GM19099 (cell line): Measurements from ENCODE around the gene CRYGS.
A peak's percentile ranks its signal among the peaks of the same experiment; 100 is the strongest.

ENCODE experiments used
- POLR2A ChIP-seq: IDR thresholded peaks from 3 replicates; pipeline ENCODE4 v1.6.1; 2011; ENCODE audit warnings: low read depth; ENCODE audit not compliant: insufficient read length; ENCODE audit errors: extremely low read depth

The CRYGS gene

DNA sequence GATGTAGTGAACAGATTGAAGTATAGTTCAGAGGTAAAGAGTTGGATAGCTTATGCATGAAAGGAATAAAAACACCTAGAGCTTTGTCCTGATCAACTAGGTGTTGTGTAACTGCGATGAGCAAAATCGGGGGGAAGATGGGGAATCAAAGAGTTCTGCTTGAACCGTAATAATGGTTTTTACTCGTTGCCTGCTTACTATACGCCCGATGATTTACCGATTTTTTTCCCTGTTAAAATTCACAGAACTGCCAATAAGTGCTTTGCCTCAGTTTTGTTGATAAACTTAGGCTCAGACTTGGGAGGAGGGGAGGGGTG, 25.6 kb upstream of the CRYGS start:
- no peak for TF ChIP-seq POLR2A

DNA sequence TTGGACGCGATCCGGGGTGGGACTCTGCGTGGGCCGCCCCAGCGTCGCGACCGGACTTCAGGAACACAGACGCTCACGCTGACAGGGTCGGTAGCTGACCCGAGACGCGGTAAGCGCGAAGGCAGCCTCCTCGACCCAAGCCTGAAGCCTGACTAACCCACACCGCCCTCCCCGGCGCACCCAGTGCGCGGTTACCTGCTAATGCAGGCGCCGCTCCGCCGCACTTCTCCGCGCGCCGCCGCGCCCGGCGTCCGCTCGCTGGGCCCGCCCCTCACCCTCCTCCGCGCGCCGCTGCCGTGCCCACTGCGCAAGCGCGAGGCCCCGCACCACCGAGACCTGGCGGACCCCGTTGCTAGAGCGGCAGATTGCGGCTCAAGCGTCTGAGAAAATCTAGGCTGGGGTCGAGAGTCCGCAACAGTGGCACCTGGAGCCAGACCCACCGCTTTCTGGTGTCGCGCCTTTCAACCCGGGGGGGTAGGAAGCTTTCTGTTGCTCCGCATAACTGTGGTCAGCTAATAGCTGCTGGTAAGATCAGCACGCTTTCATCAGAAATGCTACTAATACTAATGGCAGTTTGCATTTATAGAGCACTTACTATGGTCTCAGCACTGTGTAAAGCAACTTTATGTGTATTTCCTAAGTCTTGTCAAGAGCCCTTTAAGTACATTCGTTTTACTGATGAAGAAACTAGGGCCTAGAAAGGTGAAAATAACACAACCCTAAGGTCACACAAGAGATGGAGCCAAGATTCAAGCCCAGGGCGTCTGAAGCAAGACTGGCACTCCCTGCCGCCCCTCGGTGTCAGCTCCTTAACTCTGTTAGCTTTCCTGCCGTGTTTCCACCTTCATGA, 23.1 kb upstream of the CRYGS start, which contains the start of gene TBCCD1:
Gene TBCCD1 (minus strand): TSS at position 268 of the 850 bp plus-strand sequence. CDS start 3,010 bp downstream, outside the sequence.
- peak; percentile 98 for TF ChIP-seq POLR2A

DNA sequence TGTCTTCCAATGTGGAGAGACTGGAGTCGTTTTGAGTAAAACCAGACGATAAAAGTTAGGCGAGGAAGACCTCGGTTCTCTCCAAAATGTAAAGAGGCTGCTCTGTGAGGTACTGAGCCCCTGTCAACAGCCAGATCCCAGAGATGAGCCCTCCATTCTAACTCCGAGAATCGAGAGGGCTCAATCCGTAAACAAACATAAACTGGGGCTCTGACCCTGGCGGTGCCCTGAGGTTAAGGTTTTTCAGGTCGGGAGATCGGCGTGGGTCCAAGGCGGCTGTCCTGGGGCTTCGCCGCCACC, 22.5 kb upstream of the CRYGS start:
- no peak for TF ChIP-seq POLR2A

DNA sequence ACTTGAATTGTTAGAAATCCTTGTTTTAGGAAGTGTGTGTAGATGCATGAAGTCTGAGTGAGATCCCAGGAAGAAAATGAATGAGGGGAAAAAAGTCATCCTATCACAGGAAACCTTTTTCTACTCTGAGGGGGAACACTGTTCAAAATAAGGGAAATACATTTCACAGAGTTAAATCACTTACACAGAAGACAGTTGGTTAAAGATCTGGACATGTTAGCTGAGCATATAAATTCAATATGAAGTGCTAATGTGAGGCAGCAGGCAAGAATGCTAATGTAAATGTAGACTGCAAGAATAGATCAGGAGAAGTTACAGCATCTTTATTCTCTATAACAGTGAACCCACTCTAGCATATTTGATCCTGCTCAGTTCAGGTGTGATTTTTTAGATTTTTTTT, 20.4 kb upstream of the CRYGS start:
- no peak for TF ChIP-seq POLR2A

DNA sequence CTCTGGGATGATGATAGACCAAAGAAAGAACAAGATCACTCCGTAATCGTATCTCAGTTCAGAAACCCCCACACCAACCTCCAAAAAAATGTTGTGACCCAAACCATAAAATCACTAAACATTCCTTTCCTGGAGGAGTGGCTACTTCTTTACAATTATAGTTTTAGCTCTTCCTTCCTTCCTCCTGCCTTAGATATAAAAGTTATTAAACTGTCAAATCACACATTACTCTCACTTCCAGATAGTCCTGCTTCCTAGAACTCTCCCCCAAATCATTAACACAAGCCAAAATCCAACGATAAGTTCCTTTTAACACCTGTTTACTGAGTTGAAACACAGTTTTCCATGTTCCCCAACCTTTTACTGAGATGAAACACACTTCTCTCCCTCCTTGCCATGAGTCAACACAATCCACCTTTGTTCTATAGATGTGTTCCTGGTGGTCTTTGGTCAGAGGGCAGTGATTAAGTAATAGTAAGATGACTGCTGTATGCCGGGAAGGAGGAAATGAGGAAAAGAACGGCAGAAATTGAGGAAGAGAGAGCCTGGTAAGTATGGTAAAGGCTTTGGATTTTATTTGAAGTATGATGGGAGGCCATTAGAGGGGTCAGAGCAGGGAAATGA, 8.3 kb upstream of the CRYGS start:
- no peak for TF ChIP-seq POLR2A

DNA sequence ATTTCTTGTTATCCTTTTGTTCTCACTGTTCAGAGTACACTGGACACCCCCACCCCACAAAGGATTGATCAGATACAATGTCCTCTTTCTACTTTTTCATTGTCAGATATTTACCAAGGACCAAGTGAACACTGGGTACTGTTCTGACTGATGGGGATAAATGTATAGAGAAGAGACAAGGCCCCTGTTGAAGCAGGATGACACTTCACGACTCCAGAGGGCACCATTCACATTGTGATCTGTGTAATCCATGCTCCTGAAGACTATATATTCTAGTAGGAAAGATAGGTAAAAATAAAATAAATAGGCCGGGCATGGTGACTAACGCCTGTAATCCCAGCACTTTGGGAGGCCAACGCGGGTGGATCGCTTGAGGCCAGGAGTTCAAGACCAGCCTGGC, 7.2 kb upstream of the CRYGS start:
- TF ChIP-seq POLR2A, result no peak

GRCh38 chr3:186549497-186549896, 5.3 kb upstream of the CRYGS start:
- TF ChIP-seq POLR2A, result no peak

DNA sequence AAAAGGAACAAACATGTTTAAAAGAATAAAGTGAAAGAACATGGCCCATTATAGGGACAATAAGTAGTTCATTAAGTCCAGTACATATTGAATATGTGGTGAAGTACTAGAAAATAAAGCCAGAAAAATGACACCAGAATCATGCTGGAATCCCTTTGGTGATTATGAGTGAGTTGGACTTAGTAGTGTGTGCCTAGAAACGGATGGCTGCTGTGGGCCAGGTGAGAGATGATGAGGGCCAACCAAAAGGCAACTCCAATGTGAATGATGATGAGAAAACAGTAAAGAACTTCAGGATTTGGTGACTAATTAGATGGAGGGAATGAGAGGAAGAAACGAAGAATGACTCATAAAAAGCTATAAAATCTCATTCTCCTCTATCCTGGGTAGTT, 3.3 kb downstream of the CRYGS start:
- no peak for TF ChIP-seq POLR2A

- TF ChIP-seq POLR2A, result no peak
Observed at GRCh38 chr3:186540221-186540834, 3.9 kb downstream of the CRYGS start.

- TF ChIP-seq POLR2A, result no peak
Observed at GRCh38 chr3:186538779-186539178, 5.4 kb downstream of the CRYGS start.

DNA sequence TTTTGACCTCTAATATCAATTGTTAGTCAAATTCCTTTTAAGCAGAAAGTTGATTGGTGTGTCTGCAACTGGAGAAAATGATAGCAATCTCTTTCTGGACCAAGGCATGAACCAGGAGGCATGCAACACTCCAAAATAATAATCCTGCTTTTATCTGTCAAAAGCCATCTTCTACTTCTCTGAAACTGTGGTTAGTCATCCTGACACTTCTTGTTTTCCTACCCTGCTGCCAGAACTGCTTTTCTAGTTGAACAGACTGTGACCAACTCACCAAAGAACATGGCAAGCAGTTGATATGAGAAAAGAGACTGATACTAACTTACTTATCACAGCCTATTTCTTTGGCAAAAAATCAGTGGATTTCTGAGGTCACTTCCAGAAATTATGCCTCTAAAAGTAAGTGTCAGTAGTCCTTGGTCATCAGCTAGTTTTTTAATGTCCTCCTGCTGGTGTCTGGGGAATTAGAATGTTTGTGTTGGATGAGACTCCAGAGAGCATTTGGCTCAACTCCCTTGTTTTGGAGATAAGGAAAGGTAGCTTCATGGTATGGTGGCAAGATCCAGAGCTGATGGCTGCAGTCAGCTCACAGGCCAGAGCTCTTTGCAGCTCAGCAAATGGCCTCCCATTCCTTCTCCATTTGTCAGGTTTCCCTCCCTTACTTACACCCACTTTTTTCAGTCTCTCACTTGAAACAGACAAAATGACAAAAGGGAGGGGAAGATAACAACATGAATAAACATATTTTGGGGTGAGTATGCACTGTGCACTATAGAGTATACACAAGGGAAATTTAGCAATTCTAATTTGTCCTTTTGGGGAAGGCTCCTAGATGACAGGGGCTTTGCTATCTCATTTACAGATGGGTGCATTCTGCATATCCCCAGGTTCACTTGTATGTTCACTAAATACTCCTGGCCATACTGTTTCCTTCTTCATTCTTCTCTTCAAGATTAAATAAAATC, 7.0 kb downstream of the CRYGS start:
- no peak for TF ChIP-seq POLR2A

GRCh38 chr3:186534113-186534669, 10.0 kb downstream of the CRYGS start:
- TF ChIP-seq POLR2A, result no peak

- peak; percentile 14 for TF ChIP-seq POLR2A
Observed at GRCh38 chr3:186532598-186533072, 11.5 kb downstream of the CRYGS start.

DNA sequence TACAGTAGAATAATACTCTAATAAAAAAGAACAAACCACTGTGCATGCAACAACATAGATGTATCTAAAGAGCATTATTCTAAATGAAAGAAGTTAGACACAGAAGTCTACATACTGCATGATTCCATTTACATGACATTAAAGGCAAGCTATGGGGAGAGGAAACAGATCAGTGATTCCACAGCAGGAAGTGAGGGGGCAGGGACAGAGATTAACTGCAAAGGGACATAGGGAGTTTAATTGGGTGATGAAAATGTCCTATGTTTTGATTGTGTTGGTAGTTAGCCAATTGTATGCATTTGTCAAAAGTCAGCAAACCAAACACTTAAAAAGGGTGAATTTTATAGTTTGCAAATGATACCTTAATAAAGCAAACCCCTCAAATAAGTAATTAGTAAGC, 13.8 kb downstream of the CRYGS start:
- no peak for TF ChIP-seq POLR2A
